HG03558 (cell line): ENCODE measurements around the gene TMEM248.
A peak's percentile ranks its signal among the peaks of the same experiment; 100 is the strongest.
"Not testable (repeated sequence)": the region's sequence is repeated elsewhere in the genome, so short reads cannot be mapped to it uniquely, and the experiment has no call there.

ENCODE experiments used
- ATAC-seq: cut with Tn5 transposase; IDR thresholded peaks from one replicate; pipeline ENCODE4 v1.9.1; 2021; ENCODE audit warnings: moderate number of reproducible peaks; ENCODE audit not compliant: unreplicated experiment; ENCODE audit errors: extremely low read depth

Gene TMEM248

DNA sequence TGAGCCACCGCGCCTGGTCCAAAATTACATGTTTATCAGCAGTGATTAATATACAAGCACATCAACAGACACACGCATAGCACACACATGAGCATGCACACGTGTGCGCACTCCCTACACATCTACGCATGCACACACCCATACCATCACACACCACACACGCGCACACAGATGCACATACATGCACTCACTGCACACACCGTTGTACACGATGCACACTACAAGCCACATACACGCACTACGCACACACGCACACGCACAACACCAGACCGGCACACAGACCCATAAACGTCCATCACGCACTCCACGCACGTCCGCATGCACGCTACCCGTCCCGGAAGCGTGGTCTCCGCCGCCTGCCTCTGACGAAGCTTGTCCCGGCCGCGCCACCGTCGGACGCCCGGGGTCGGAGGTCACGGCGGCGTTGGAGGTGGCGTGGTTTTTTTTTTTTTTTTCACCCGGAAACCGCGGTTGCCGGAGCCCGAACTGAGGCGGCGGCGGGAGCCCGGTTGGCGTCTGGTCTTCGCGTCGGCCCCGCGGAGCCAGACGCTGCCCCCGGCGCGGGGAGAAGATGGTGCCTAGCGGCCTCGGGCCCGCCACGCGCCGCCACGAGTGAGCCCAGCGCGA is at the start of gene TMEM248:
TSS of gene TMEM248 (plus strand) at position 457 of the 627 bp plus-strand sequence. CDS start 20,641 bp downstream, outside the sequence.
- ATAC-seq, result peak; percentile 60

DNA sequence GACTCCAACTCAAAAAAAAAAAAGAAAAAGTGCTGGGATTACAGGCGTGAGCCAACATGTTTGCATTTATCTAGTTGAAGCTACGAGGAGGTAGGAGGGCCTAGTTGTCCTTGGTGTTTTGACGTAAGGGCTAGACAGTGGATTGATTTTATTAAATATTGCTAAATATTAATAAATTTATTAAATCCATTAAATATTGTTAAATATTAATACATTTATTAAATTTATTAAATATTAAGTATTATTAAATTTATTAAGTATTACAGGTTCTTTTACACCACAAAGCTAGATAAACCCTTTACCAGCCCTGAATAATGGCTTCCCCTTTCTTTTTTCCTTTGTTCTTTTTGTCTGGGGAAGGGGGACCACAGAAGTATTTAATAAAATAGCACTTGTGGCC is 47.5 kb upstream of the TMEM248 start:
- no peak for ATAC-seq

DNA sequence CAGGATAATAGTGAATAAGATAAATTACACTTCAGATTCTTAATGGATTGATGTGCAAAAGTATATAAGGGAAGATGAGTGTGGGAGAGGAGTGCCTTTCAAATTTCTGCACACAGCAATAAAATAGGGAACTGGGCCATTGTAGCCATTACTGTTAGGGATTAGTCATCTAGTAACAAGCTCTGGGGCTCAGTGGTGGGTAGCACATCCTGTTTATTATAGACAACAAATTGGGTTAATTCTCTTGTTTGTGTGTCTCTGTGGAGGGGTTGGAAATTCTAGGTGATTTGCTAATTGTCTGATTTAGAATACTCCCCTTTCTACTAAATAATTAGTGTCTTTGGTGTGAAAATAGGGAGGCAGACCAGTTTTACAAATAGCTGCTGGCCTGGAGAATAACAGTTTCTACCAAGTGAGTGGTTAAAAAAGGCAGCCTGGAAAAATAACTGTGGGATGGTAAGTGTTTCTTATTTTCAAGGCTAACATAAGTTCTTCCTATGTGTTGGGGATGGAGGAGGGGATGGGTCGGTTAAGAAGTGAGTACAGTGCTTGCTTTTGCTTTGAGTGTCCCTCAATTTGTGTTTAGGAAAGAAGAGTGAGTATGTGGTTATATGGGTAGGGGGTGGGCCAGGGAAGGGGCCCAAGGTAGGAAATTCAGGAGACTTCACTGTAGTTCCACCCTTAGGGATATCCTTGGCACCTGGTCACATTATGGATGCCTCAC is 43.3 kb upstream of the TMEM248 start:
- peak; percentile 65 for ATAC-seq

- ATAC-seq, result not testable (repeated sequence)
Measured at GRCh38 chr7:66878301-66878685, 42.7 kb upstream of the TMEM248 start.

DNA sequence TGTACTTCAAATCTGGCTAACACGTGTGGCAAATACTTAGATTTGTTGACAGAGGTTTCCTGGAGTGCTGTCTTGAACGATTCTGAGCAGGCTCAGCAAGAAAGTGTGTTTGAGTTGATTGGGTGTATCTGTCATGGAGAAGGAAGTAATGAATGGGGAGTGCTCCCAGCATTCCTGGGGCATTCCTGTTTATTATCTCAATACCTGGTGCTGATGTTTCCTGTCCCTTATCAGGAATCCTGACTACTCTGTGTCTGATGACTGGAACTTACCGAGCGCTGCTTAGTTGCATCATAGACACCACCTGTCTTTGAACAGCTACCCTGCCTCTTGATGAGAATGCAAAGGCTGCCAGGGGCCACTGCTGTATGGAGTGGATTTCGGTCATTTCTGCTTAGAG is 41.0 kb upstream of the TMEM248 start:
- ATAC-seq, result no peak

- not testable (repeated sequence) for ATAC-seq
Measured at GRCh38 chr7:66880577-66880976, 40.4 kb upstream of the TMEM248 start.

DNA sequence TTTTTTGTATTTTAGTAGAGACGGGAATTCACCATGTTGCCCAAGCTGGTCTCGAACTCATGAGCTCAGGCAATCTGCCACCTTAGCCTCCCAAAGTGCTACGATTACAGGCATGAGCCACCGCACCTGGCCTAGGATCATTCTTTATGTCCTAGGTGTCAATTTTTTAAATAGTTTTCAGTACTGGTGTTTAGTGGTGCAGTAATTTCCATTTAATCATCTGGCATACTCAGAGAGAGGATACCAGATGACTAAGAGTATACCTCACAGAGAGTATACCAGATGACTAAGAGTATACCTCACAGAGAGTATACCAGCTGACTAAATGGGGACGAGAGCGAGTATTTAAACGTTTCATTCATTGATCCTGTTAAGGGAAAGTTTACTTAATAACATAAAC is 37.3 kb upstream of the TMEM248 start:
- no peak for ATAC-seq

DNA sequence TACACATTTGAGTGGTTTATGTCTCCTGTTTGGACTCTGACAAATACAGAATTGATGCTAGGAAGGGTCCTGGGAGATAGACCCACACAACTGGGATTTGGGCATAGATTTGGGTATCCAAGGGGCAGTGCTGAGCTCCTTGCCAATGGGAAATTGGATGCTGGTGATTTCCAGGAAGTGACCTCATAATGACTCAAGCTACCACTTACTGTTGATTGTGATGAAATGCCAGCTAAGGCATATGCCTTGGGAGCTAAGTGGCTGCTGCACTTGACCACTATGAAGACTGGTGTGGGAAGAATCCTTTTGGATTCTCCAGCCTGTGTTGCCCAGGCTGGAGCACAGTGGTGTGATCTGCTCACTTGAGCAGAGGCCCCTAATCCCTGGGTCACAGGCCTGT is 36.5 kb upstream of the TMEM248 start:
- not testable (repeated sequence) for ATAC-seq

- ATAC-seq, result peak; percentile 65
Measured at GRCh38 chr7:66886152-66886551, 34.9 kb upstream of the TMEM248 start.

GRCh38 chr7:66888223-66888622 is 32.8 kb upstream of the TMEM248 start:
- not testable (repeated sequence) for ATAC-seq

DNA sequence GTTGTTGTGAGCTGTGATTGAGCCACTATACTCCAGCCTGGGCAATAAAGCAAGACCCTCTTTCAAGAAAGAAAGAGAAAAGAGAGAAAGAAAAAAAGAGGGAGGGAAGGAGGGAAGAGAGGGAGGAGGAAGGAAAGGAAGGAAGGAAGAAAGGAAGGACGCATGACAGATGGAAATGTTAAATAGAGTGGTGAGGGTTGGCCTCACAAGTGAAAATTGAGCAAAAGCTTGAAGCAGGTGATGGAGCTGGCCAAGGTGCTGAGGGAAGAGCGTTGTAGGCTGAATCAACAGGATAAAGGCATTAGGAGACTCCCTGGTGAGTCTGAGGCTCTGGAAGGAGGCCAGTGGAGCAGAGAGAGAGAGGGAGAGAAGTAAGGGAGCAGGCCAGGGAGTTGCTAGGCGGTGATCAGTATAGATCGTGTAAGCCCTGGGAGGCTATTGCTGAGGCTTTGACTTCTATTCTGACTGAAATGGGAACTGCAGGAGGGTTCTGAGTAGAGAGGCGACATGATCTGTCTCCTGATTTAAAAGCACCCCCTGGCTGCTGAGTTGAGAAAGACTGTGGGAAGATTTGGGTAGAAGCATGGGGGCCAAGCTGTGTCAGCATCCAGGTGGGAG is 26.5 kb upstream of the TMEM248 start:
- no peak for ATAC-seq

DNA sequence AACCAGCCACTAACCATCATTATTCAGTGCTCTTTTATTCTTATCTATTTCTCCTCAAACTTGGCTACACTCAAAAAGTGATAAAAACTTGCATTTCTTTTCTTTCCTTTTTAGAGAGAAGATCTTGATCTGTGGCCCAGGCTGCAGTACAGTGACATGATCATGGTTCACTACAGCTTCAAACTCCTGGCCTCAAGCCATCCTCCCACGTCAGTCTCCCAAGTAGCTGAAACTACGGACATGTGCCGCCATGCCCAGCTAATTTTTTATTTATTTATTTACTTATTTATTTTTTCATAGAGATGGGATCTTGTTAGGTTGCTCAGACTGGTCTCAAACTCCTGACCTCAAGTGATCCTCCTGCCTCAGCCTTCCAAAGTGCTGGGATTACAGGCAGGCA is 24.6 kb upstream of the TMEM248 start:
- ATAC-seq, result no peak

DNA sequence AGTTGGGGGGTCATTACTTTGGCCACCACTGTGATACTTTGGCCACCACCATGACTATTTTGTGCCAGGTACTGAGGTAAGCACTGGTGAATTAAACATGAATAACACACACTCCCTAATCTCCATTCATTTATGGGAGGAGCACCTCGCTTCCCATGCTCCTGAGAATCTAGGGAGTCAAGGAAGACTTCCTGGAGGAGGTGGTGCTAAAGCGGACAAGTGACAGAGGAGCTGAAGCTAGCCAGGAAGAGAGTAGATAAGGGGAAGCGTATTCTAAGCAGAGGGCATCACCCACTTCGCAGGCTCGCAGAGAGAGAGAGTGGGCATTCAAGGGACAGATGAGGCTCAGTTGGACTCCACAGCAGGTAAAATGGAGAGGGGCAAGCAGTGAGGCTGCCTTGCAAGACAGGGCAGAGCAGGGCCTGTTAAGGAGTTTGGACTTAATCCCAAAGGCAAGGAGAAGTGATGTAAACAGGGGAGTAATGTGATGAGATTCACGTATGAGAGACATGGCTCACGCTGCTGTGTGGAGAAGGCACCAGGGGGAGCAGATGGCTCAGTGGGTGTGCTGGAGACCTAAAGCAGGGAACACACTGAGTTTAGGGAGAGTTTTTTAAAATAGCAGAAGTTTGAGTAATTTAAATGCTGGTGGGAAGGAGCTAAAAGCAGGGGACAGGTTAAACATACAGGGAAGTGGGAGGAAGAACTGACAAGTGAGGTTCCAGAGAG is 21.3 kb upstream of the TMEM248 start:
- ATAC-seq, result no peak

DNA sequence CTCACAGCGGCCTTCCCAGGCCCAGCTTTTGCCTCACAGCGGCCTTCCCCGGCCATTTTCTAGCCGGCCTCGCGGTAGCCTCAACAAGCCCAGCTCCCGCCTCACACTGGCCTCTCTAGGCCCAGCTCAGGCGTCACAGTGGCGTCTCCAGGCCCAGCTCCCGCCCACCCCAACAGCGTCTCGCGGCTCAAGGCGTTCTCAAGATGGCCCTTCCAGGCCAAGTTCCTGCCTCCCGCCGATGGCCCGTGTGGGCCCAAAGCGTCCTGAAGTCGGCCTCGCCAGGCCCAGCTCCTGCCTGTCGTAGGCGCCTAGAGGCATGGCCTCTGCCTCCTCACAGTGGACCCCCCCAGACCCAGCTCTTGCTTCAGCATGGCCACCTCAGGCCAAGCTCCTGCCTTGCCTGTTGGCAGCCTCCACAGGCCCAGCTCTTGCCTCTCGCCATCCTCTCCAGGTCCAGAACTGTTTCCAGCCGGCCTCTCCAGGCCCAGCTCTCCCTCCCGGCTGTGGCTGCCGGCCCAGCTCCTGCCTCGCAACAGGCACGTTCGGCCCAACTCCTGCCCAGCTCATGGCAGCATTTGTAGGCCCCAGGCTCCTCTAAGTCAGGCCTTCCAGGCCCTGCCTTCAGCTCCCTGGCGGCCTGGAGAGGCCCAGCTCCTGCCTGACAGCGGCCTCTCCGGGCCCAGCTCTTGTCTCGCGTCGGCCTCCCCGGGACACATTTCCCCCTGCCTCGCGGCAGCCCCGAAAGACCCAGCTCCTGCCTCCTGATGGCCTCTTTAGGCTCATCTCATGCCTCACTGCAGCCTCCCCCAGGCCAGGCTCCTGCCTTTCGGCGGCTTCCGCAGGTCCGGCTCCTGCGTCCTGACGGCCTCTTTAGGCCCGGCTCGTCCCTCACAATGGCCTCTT is 18.8 kb upstream of the TMEM248 start:
- no peak for ATAC-seq

- no peak for ATAC-seq
Measured at GRCh38 chr7:66902844-66903180, 18.2 kb upstream of the TMEM248 start.

DNA sequence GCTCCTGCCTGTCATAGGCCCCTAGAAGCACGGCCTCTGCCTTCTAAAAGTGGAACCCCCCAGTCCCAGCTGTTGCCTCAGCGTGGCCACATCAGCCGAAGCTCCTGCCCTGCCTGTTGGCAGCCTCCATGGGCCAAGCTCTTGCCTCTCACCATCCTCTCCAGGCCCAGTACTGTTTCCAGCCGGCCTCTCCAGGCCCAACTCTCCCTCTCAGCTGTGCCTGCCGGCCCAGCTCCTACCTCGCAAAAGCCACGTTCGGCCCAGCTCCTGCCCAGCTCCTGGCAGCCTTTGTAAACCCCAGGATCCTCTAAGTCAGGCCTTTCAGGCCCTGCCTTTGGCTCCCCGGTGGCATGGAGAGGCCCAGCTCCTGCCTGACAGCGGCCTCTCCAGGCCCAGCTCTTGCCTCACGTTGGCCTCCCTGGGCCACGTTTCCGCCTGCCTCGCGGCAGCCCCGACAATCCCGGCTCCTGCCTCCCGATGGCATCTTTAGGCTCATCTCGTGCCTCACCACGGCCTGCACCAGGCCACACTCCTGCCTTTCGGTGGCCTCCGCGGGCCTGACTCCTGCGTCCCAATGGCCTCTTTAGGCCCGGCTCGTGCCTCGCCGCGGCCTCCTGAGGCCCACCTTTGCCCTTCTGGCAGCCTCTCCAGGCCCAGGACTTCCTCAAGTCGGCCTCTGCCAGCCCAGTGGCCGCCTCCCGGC is 17.5 kb upstream of the TMEM248 start:
- no peak for ATAC-seq

GRCh38 chr7:66904063-66904593 is 16.9 kb upstream of the TMEM248 start:
- ATAC-seq, result no peak

DNA sequence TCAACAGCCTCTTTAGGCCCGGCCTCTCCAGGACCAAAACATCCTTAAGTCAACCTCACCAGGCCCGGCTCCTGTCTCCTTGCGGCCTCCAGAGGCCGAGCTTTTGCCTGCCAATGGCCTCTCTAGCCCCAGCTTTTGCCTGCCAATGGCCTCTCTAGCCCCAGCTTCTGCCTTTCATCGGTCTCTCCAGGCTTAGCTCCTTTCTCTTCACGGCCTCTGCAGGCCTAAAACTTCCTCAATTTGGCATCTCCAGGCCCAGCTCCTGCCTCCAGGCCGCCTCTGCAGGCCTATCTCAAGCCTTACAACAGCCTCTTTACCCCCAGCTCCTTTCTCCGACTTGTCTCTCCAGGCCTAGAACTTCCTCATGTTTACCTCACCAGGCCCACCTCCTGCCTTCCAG is 15.7 kb upstream of the TMEM248 start:
- ATAC-seq, result no peak

GRCh38 chr7:66905689-66906088 is 15.3 kb upstream of the TMEM248 start:
- no peak for ATAC-seq
